Myocyte (in vitro differentiated cells): ENCODE measurements around the gene MPST. TPM values are rescaled to one million over a fixed set of nuclear protein-coding genes. Genes with fewer than 3 reads are reported as not detected.

Experiments
- DNase-seq: peaks from one replicate; pipeline ENCODE4 v3.0.0-alpha.2; 2012; ENCODE audit warnings: low read depth
- total RNA-seq: library from RNA; depleted of rRNA; stranded (reverse); fragments of >200 nt; gene quantifications from 2 replicates; pipeline ENCODE4 v1.2.3, GENCODE V29; 2014

MPST gene
- total RNA-seq, 1 donor from 2014 or later, result 109 TPM

DNA sequence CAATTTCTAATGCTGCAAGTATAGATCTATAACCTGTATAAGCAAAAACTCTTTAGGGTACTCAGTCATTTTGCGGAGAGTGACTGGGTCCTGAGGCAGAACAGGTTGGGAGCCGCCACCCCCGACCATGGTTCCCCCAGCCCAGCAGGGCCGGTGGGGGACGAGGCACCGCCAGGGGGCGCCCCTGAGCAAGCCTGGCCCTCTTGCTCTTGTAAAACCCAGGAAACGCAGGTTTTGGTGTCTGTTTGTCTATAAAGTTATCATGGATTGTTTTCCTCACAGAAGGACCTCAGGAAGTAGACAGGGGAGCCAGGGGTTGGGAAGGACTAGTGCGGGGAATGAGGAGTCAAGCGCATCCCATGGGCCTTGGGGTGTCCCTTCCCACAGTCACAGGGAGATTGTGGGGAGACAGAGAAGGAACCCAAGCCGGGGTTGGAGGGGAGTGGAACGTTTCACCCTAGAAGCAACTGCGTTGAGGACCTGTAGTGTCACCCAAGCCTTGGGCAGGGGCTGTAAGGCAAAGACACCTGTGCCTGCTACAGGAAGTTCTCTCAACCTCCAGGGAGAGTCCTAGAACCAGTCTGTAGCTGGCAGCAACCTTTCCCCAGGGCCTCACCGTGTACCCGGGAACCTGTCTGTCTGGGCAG lies 58.4 kb downstream of the MPST start:
- peak; percentile 30 for DNase-seq

DNA sequence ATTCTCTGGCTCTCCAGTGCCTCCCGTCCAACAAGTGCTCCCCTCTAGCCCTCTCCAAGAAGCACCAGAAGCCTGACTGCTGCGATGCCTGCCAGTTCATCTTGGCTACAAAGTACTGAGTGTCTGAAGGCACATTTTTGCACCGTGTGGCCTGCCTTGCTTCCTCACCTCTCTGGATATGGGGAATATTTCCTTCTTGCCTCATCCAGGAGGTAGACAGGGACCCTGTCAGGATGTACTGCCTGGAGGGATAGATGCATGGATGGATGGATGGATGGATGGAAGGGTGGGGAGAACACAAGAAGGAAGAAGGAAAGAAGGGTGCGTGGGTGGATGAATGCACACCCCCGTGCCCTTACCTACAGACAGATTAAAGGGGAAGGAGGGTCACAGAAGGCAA lies 59.6 kb downstream of the MPST start:
- no peak for DNase-seq

Other genes starting within 250 kb of the MPST start
- 13.4 and 14.6 TPM in 2 replicates for gene IFT27, start 243.6 kb upstream of the MPST start, total RNA-seq
- gene PVALB, start 202.7 kb upstream of the MPST start, total RNA-seq, result 3.3 and 30.7 TPM in 2 replicates
- not detected in 2 replicates for gene NCF4, start 158.7 kb upstream of the MPST start, total RNA-seq
- not detected in 2 replicates for gene CSF2RB, start 106.1 kb upstream of the MPST start, total RNA-seq
- gene TST, start 295 bp upstream of the MPST start, total RNA-seq, result 31.9 and 32.2 TPM in 2 replicates
- 10.7 and 11.0 TPM in 2 replicates for gene KCTD17, start 32.0 kb downstream of the MPST start, total RNA-seq
- gene TMPRSS6, start 90.0 kb downstream of the MPST start, total RNA-seq, result not detected in 2 replicates
- gene IL2RB, start 130.2 kb downstream of the MPST start, total RNA-seq, result not detected in 2 replicates
- 3.7 and 3.8 TPM in 2 replicates for gene C1QTNF6, start 168.5 kb downstream of the MPST start, total RNA-seq
- not detected in 2 replicates for gene SSTR3, start 192.7 kb downstream of the MPST start, total RNA-seq
- not detected in 2 replicates for gene RAC2, start 224.5 kb downstream of the MPST start, total RNA-seq